ENCODE results near the gene TENM4. TPM values are rescaled to one million over a fixed set of nuclear protein-coding genes. Genes with fewer than 3 reads are reported as not detected.
A peak's percentile ranks its signal among the peaks of the same experiment; 100 is the strongest.

The TENM4 gene
- polyA plus RNA-seq, 3 donors, result 21.1 to 26.5 (median 26.0) TPM

DNA sequence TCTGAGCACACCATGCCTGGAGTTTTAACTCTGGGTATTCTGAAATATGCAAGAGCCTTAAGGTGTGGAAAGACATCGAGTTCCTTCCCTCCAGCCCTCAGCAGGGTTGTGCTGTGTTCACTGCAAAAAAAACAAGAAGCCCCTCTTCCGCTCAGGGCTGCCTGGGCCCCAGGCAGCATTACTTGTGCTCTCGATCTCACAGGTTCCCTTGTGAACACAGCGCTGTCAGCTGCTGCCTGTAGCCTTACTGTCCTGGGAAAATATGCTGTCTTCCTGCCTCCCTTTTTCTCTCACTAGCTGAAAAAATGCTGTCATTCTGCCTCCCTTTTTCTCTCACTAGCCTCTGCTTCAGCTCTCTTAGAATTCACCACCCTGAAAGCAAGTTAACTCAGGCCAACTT lies 15.7 kb upstream of the TENM4 start:
- DNase-seq, result no peak

DNA sequence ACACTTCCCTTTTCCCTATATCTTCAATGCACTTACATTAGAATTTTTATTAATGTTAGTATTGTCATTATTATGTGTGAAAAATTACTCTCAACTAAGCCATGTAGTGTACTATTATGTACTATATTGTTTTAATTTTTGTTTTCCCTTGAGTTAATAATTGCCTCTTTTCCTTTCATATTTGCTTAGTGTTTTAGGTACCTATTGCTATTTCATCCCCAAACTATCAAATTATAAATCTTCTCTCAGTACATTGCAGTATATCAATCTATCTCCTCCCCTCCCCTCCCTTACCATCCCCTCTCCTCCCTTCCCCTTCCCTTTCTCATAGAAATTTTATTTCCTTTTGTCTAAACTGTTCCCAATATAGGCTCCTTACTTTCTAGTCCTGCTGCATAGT lies 12.8 kb upstream of the TENM4 start:
- DNase-seq, result no peak

DNA sequence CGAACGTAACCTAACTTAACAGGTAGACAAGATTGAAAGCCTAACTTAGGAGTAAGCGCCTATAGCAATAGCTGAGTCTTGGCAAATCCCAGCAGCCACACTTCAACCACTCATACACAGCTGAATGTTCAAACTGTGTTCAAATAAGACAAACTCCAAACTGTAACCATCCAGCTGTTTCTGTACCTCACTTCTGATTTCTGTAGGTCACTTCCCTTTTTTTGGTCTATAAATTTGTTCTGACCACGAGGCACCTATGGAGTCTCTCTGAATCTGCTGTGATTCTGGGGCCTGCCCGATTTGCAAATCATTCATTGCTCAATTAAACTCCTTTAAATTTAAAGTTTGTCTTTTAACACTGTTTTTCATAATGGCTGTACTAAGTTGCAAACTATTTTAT lies 8.2 kb upstream of the TENM4 start:
- DNase-seq, result no peak

DNA sequence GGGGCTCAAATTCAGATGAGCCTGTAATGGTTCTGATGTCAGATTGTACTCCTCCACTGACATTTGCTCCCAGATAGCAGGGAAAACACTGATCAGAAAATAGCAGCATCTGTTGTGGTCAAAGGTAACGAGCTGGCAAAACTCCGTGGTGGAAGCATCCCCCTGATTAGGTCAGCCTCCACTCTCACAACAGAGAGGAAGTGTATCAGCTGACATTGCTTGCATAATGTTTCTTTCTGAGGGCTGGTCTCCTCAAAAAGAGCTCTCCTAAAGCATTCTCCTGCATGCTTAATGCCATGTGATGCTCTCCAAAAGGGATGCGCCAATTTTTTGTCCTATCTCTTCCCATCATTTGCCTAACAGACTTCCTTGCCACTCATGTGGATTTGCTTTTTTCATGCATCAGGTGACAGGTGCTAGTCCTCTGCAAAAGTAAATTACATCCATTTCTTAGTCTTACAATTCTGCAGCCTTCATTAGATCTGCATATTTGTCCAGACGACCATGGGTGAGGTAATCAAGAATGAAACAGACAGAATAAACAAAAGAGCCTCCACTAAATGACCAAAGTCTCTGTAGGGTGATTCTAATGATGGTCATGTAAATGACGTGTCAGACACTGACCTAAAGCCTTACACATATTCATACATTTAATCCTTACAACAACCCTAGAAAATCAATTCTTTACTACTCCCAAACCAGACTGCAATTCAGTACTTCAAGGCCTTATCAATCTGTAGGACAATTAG lies 6.4 kb upstream of the TENM4 start:
- no peak for DNase-seq

- no peak for DNase-seq
These were observed 4.1 kb upstream of the TENM4 start for GRCh38 chr11:79444923-79445322.

DNA sequence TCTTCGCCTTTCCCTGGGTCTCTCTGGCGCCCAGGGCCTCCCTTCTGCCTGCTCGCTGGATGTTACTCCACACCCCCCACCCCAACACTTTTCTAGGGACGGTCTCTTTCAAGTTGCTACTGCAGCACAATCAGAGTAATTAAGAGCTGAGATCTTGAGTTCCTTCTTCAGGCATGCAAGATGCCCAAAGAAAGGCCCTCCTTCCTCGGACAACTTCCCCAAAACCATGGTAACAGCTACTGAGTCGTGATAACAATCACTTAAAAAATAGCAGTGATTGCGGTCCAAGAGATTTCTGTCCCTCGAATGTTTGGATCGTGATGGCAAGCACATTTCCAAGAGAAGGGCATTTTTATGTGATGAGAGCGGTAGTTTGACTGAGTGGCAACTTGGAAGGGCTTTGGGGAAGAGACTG lies 638 bp upstream of the TENM4 start:
- peak; percentile 29 for DNase-seq

DNA sequence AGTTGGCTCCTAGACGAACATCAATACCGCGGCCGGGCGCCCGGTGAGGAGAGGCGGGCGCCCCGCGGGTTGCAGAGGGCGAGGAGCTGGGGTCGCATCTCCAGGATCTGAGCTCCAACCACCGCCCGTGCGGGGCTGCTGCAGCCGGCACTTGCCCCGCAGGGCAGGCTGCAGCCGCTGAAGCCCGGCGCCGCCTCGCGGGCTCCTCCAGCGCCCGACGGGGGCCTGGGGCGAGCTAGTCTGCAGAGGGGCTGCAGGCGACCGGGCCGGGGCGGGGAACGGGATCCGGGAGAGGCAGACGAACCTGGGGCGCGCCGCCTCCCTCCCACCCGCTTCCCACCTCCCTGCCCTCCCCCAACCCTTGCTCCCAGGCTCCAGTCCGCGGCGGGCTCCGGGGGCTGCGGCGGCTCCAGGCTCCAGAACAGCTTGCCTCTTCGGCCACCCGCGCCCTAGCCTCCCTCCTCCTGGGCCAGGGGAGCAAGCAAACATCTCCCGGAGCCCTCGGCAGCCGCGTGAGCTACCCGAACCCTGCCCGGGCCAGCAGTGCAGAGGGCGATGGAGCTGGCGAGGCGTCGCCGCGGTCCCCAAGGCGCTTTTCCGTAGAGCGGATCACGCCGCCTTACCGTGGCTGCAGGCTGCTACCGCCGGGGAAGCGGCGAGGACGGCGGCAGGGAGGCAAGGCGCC lies 802 bp downstream of the TENM4 start:
- DNase-seq, result peak; percentile 55

DNA sequence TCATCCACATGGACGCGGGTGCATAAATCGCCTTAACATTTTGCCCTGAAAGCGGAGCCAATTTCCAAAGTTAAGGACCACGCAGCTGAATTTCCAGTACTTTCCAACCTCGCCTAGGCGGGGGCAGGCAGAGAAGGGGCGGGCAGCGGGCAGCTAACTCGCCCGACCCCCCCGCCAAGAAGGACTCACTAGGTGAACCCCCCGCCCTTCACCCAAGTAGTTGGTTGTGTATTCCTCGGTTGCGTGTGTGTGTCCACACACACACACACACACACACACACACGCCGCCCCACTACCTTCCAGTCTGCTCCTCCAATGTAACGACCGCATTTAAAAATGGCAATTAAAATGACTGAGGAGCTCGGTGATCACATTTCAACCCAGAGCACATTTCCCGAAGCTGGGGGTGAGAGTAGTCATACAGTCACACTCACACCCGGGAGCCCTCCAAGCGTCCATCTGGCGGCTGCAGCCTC lies 1.4 kb downstream of the TENM4 start:
- DNase-seq, result no peak

- DNase-seq, result peak; percentile 26
These were observed 2.0 kb downstream of the TENM4 start for GRCh38 chr11:79438631-79439409.

DNA sequence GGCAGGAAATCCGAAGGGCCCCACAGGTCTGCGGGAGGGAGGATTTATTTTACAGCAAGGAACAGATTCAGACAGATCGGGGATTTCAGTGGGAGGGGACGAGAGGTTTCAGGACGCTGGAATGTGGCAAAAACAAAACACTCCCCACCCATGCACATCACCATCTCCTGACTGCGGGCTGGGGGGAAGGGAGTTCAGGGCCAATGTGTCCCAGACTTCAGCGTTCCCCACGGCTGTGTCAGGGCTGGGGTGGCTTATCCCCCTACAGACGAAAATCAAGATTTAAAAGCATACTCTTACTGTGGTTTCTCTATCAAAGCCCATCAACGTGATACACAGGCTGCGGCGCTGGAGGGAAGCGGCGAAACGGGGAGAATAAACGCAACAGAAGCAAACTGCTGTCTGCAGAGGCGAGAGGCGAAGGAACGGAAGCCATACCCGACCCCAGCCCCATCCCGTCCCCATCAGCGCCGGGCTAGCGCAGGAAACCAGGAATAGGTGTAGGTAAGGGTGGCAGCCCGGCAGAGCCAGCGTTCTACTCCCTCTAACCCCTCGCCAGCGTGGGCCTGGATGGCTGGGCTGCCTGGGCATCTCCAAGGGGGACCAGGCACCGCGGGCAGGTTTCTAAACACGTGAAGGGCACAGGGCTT lies 2.7 kb downstream of the TENM4 start:
- peak; percentile 30 for DNase-seq

DNA sequence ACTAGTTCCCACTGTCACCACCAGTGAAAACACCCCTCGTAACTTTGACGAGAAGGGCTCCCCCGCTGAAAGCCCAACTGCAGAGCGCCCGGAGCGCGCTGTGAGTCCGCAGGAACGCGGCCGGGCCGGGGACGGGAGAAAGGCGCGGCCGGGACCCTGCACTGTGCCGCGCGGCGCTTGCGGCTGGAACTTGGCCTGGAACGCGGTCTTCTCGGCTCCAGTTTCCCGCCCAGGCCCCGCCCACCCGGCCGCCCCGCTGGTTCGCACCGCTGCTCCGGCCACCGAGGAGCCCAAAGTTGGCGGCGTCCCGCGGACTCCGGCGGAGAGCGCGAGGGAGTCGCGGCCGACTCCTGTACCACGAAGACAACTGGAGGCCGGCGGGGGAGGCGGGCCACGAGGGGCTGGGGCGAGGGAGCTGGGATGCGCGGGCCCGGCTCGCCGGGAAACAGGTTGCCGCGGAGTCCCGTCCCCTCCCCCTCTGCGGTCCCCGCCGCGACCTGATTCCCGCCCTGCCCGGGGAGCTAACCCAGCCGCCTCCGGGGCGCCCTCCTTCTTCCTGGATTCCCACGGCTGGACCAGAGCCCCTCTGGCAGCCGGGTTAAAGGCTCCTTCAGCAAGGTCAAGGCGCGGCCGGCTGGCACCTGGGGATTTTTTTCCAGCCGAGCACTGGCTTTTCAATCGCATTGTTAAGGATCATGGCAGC lies 3.4 kb downstream of the TENM4 start:
- peak; percentile 77 for DNase-seq

DNA sequence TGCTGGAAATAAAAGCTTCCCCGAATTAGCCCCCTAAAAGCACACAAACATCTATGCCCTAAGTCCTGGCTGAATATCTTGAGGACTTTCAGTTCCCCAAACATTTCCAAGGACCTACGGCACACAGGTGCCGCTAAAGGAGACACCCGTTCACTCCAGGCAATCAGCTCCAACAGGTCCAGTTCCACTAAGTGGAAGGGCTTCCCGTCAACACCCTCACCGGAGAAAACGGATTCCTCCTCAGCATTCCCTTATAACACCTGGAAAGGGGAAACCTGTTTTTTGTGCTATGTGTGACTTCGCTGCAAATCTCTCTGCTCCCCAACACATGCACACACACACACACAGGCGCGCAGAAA lies 3.9 kb downstream of the TENM4 start:
- DNase-seq, result peak; percentile 8

DNA sequence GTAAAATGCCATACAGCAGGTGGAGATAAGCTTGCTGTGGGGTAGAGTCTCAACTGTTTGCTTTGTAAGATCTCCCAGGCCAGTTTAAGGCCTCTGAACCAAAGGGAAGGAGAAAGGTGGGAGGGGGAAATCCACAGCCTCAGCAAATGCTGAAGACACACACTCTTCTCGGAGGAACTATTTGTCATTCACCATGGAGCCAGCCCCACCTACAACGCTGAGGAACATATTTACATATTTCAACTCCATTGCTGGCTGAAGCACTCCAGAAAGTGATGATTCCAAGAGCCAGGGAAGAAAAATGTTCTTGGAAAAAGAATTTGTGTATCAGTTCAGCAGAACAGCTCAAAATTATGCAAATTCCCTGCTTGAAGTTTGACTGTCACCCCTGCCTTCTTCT lies 6.5 kb downstream of the TENM4 start:
- no peak for DNase-seq

DNA sequence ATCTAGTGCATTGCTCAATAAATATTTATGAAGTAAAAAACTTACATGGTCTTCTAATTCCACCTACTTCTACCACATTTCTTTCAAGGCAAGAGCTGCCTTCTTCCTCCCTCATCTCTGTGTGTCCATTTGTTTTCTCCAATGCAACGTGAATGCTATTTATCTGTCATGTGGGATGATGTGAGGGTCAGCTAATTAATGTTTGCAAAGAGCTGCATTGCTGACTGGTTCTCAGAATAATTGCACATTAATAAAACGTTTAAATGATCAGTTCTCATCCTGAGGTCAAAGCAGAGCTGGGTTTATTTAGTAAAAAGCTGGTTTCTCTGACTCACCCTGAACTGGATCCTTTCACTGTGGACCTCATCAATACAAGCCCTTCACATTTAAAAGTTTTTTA lies 8.7 kb downstream of the TENM4 start:
- DNase-seq, result no peak

DNA sequence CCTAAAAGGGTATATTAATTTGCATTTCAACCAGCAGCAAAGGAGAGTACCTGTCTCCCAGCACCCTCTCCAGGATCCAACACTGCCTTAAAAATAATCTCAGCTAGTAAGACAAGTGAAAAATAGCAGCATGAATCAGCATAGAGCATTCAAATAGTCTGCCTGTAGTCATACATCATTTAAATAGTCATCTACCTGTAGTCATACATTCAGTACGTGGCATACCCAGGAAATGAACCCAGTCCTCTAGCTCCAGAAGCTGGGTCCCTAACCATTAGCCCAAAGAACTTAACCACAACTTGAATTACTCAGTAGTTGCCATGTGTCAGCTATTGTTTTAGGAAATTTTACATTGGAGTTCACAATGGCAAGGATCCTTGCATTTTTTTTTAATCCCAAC lies 9.3 kb downstream of the TENM4 start:
- DNase-seq, result no peak

- DNase-seq, result no peak
These were observed 10.6 kb downstream of the TENM4 start for GRCh38 chr11:79430280-79430679.

- no peak for DNase-seq
These were observed 12.4 kb downstream of the TENM4 start for GRCh38 chr11:79428406-79428805.

DNA sequence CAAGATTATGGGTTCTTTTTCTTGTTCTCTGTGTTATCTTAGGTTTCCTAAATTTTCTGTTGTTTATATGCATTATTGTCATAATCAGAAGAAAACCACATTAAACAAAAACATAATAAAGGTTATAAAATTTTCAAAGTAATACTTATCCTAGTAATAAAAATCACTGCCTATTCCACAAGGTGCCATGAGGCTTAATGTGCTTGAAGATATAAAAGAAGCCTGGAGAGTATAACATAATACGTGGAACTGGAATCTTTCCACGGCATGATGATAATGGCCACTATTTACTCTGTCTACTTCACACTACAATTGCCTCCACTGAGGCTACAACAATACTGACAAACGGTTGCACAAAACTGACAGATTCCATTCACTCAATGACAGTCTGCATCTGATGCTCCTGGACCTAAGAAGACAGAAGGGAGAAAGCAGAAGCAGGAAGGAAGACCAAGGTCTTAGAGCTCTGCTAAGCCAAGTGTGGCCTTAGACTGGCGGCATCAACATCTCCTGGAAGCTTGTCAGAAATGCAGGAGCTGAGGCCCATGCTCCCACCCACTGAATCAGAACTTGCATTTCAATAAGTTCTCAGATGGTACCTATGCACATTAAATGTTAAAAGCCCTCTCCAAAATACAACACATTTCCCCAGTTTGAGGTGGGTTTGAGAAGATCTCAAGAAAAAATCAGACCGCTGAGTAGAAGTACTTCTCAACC lies 13.1 kb downstream of the TENM4 start:
- DNase-seq, result no peak

GRCh38 chr11:79427126-79427525 lies 13.7 kb downstream of the TENM4 start:
- DNase-seq, result no peak

GRCh38 chr11:79425463-79425862 lies 15.4 kb downstream of the TENM4 start:
- no peak for DNase-seq

- no peak for DNase-seq
These were observed 17.1 kb downstream of the TENM4 start for GRCh38 chr11:79423736-79424135.
